ENCODE data around the gene PTPRN2. TPM values are rescaled to one million over a fixed set of nuclear protein-coding genes. Genes with fewer than 3 reads are reported as not detected.

The PTPRN2 gene
- total and polyA plus RNA-seq, 9 of the 15 experiments (the other 6 are each of a cell fraction or from before 2014, with no cell fraction given), result not detected

- TF ChIP-seq MAFK (IDR thresholded peaks at IDR 0.05; ENCODE audit: low read length), result no peak
Observed at GRCh38 chr7:158176561-158177173, 411.0 kb downstream of the PTPRN2 start (continued).

GRCh38 chr7:158175779-158176178 lies 411.8 kb downstream of the PTPRN2 start:
- Histone ChIP-seq H3K36me3 (ENCODE audit: control insufficient read depth, insufficient read depth, low read length) (no peaks in the 10 kb centered on the region), H3K9ac (ENCODE audit: insufficient read depth in 1 of 2, low read depth in 2 of 2, low read length in 2 of 2) (no peak overlapping the region), H3K9me1 (ENCODE audit: control insufficient read depth, insufficient read depth, low read length) (no peaks in the 10 kb centered on the region), H3K4me2 (ENCODE audit: insufficient read depth, low read length) (no peak overlapping the region), H3K27ac (ENCODE audit: extremely low read depth, low read depth, low read length) (no peak overlapping the region), H3K4me1 (replicated peaks in 1 of 2; ENCODE audit: control insufficient read depth in 2 of 2, insufficient read depth in 2 of 2, low read length in 2 of 2) (no peaks in the 10 kb centered on the region), H3K9me3 (replicated peaks; ENCODE audit: control insufficient read depth, insufficient read depth, low read depth, low read length) (no peaks in the 10 kb centered on the region), H3K4me3 (no peak overlapping the region), H2AFZ (ENCODE audit: low read depth, low read length) (no peak overlapping the region), H3K27me3 (ENCODE audit: control insufficient read depth in 2 of 2, insufficient read depth in 2 of 2, low read length in 2 of 2) (peaks cover 3 to 32% of the 10 kb centered on the region in 2 experiments; a peak in 3 of 5 replicates), H4K20me1 (replicated peaks; ENCODE audit: control insufficient read depth, insufficient read depth, low read length) (no peaks in the 10 kb centered on the region), H3K79me2 (ENCODE audit: control insufficient read depth, insufficient read depth, low read length) (no peaks in the 10 kb centered on the region)
- TF ChIP-seq ZFP30 (CRISPR knock-in tag; IDR thresholded peaks at IDR 0.05; ENCODE audit: borderline replicate concordance) (no peak), SAP30 (IDR thresholded peaks at IDR 0.05; ENCODE audit: borderline replicate concordance, insufficient read depth, low read depth, low read length, poor library complexity, severe bottlenecking) (no peak), E2F5 (CRISPR knock-in tag; IDR thresholded peaks at IDR 0.05) (no peak), ARID3A (IDR thresholded peaks at IDR 0.05; ENCODE audit: borderline replicate concordance, low read depth, low read length) (no peak)
- intact Hi-C loops (cut with micrococcal nuclease) (no loop called here), in situ Hi-C loops (cut with MboI) (no loop called here)
- ChIA-PET CTCF (ENCODE audit: low intra/inter-chr PET ratio) (no interaction called here), POLR2A (no interaction called here)
- no TSS peak for BruUV-seq (replicated peaks)
- DNase-seq (ENCODE audit: extremely low read depth in 1 of 4, low spot score in 3 of 4) (no peak), FAIRE-seq (no peak), ATAC-seq (peak; percentile 37; the same call in 1 of the 3 replicates)
- under 1% methylated on average over 15 of the region's 15 CpGs for WGBS (ENCODE audit: insufficient coverage, low coverage, missing lambda C conversion rate)
